ENCODE results near the gene UVSSA. TPM values are rescaled to one million over a fixed set of nuclear protein-coding genes. Genes with fewer than 3 reads are reported as not detected.
"Not testable (repeated sequence)": the region's sequence is repeated elsewhere in the genome, so short reads cannot be mapped to it uniquely, and the experiment has no call there.

The UVSSA gene
- total RNA-seq, 1 donor from 2014 or later = 3.1 TPM

- DNase-seq (ENCODE audit: low read depth in 2 of 2) = no peak
Observed at GRCh38 chr4:1376391-1376840, 29.4 kb downstream of the UVSSA start.

GRCh38 chr4:1376841-1377605 is 30.0 kb downstream of the UVSSA start:
- DNase-seq (ENCODE audit: low read depth in 2 of 2) = no peak

- DNase-seq (ENCODE audit: low read depth in 2 of 2) = no peak
Observed at GRCh38 chr4:1377606-1378261, 30.7 kb downstream of the UVSSA start.

- no peak for DNase-seq (ENCODE audit: low read depth in 2 of 2)
Observed at GRCh38 chr4:1378559-1379231, 31.7 kb downstream of the UVSSA start.

GRCh38 chr4:1379351-1379781 is 32.4 kb downstream of the UVSSA start:
- DNase-seq (ENCODE audit: low read depth in 2 of 2) = no peak

GRCh38 chr4:1379801-1380331 is 32.9 kb downstream of the UVSSA start:
- no peak for DNase-seq (ENCODE audit: low read depth in 2 of 2)

- DNase-seq (ENCODE audit: low read depth in 2 of 2) = no peak
Observed at GRCh38 chr4:1380368-1381151, 33.6 kb downstream of the UVSSA start.

- DNase-seq (ENCODE audit: low read depth in 2 of 2) = no peak
Observed at GRCh38 chr4:1381181-1381621, 34.2 kb downstream of the UVSSA start.

- DNase-seq (ENCODE audit: low read depth in 2 of 2) = no peak
Observed at GRCh38 chr4:1381944-1382541, 35.0 kb downstream of the UVSSA start.

- no peak for DNase-seq (ENCODE audit: low read depth in 2 of 2)
Observed at GRCh38 chr4:1382776-1383727, 36.0 kb downstream of the UVSSA start.

- no peak for DNase-seq (ENCODE audit: low read depth in 2 of 2)
Observed at GRCh38 chr4:1383728-1384591, 37.0 kb downstream of the UVSSA start.

- DNase-seq (ENCODE audit: low read depth in 2 of 2) = no peak
Observed at GRCh38 chr4:1384675-1385372, 37.8 kb downstream of the UVSSA start.

GRCh38 chr4:1385373-1386340 is 38.6 kb downstream of the UVSSA start:
- DNase-seq (ENCODE audit: low read depth in 2 of 2) = no peak

GRCh38 chr4:1393363-1393762 is 46.4 kb downstream of the UVSSA start:
- DNase-seq (ENCODE audit: low read depth in 2 of 2) = not testable (repeated sequence)

GRCh38 chr4:1393866-1394265 is 46.9 kb downstream of the UVSSA start:
- no peak for DNase-seq (ENCODE audit: low read depth in 2 of 2)

- DNase-seq (ENCODE audit: low read depth in 2 of 2) = not testable (repeated sequence)
Observed at GRCh38 chr4:1394554-1395388, 47.8 kb downstream of the UVSSA start.
